ENCODE data around the gene KIF3A. TPM values are rescaled to one million over a fixed set of nuclear protein-coding genes. Genes with fewer than 3 reads are reported as not detected.
A peak's percentile ranks its signal among the peaks of the same experiment; 100 is the strongest.

KIF3A gene
- total RNA-seq, 4 donors from 2014 or later = 4.9 to 7.7 (median 6.3) TPM

GRCh38 chr5:132681983-132682382 is 55.4 kb downstream of the KIF3A start:
- WGBS, 2 donors = 90 to 97% methylated on average over 4 of the region's 4 CpGs
- DNase-seq (ENCODE audit: low spot score in 2 of 2) = no peak
- no peak overlapping the region for H3K4me3 ChIP-seq (ENCODE audit: low read depth, poor library complexity, severe bottlenecking)
- TF ChIP-seq POLR2A (IDR thresholded peaks at IDR 0.05) (no peak), CTCF (IDR thresholded peaks at IDR 0.05) (no peak)
- intact Hi-C loops (cut with DNase I; ENCODE audit: low total_unique reads) = no loop called here

GRCh38 chr5:132681476-132681831 is 55.9 kb downstream of the KIF3A start:
- H3K4me3 ChIP-seq (ENCODE audit: low read depth, poor library complexity, severe bottlenecking) = no peak overlapping the region
- intact Hi-C loops (cut with DNase I; ENCODE audit: low total_unique reads) = no loop called here
- 85 to 90% methylated on average over 2 of the region's 2 CpGs for WGBS, 2 donors
- no peak for DNase-seq (ENCODE audit: low spot score in 2 of 2)
- TF ChIP-seq POLR2A (IDR thresholded peaks at IDR 0.05) (no peak), CTCF (IDR thresholded peaks at IDR 0.05) (no peak)

- WGBS, 2 donors = 71 to 89% methylated on average over 8 of the region's 8 CpGs
- no peak for DNase-seq (ENCODE audit: low spot score in 2 of 2)
- intact Hi-C loops (cut with DNase I; ENCODE audit: low total_unique reads) = no loop called here
- H3K4me3 ChIP-seq (ENCODE audit: low read depth, poor library complexity, severe bottlenecking) = no peak overlapping the region
- no peak for TF ChIP-seq POLR2A (IDR thresholded peaks at IDR 0.05)
- TF ChIP-seq CTCF (IDR thresholded peaks at IDR 0.05) = no peak
These were observed 56.4 kb downstream of the KIF3A start for GRCh38 chr5:132680780-132681475.

- no peak overlapping the region for H3K4me3 ChIP-seq (ENCODE audit: low read depth, poor library complexity, severe bottlenecking)
- DNase-seq (ENCODE audit: low spot score in 2 of 2) = peak in 1 of 2 donors; percentile 11
- 95 to 97% methylated on average over 12 to 15 of the region's 15 CpGs for WGBS, 2 donors
- TF ChIP-seq POLR2A (IDR thresholded peaks at IDR 0.05) (no peak), CTCF (IDR thresholded peaks at IDR 0.05) (no peak)
- intact Hi-C loops (cut with DNase I; ENCODE audit: low total_unique reads) = no loop called here
These were observed 57.5 kb downstream of the KIF3A start for GRCh38 chr5:132679717-132680380.

- peak in 1 of 2 donors; percentile 3 for DNase-seq (ENCODE audit: low spot score in 2 of 2)
- 87 to 91% methylated on average over 7 of the region's 7 CpGs for WGBS, 2 donors
- intact Hi-C loops (cut with DNase I; ENCODE audit: low total_unique reads) = no loop called here
These were observed 58.2 kb downstream of the KIF3A start for GRCh38 chr5:132679166-132679565.

More at GRCh38 chr5:132679166-132679565, 58.2 kb downstream of the KIF3A start:
- no peak overlapping the region for H3K4me3 ChIP-seq (ENCODE audit: low read depth, poor library complexity, severe bottlenecking)
- TF ChIP-seq POLR2A (IDR thresholded peaks at IDR 0.05) = no peak
- TF ChIP-seq CTCF (IDR thresholded peaks at IDR 0.05) = no peak
